Melanocyte of skin (primary cell): ENCODE data around the gene CDKN1C. TPM values are rescaled to one million over a fixed set of nuclear protein-coding genes. Genes with fewer than 3 reads are reported as not detected.

ENCODE experiments used
- small RNA-seq, 2 donors: library from RNA; depleted of rRNA; stranded (forward); fragments of <200 nt; gene quantifications; one replicate each; pipeline ENCODE3, GENCODE V24; 2012
- total RNA-seq, 2 donors: library from RNA; depleted of rRNA; stranded (reverse); fragments of >200 nt; gene quantifications; 2 replicates each; pipeline ENCODE4 v1.2.3, GENCODE V29; 2012

The CDKN1C gene
- total RNA-seq = 10 to 100 TPM in 1 of 2 donors, 1 to 10 TPM in 1; 7.9 to 38.0 TPM

GRCh38 chr11:2885678-2886081 is at the start of gene CDKN1C:
TSS of gene CDKN1C (minus strand) at chr11:2885775. CDS start at chr11:2885456, 319 bp downstream.

GRCh38 chr11:2928605-2929530 is 43.3 kb upstream of the CDKN1C start, which contains the start of gene PHLDA2:
TSS of gene PHLDA2 (minus strand) at chr11:2929420. CDS start at chr11:2929364, 56 bp downstream.

Small RNAs within 50 kb of the gene (small RNA-seq; reads per million reads assigned to genes)
- 0 reads per million in 2 donors for gene AC013791.1

Other genes starting within 250 kb of the CDKN1C start
- gene KCNQ1OT1, start 185.8 kb downstream of the CDKN1C start, total RNA-seq = 1 to 10 TPM in 1 of 2 donors, under 1 TPM in 1; 0.69 to 1.7 TPM
- gene PHLDA2, start 43.6 kb upstream of the CDKN1C start, total RNA-seq = 10 to 100 TPM; 13.1 to 56.9 TPM
- gene NAP1L4, start 106.6 kb upstream of the CDKN1C start, total RNA-seq = 100 to 1,000 TPM in 1 of 2 donors, 10 to 100 TPM in 1; 68.1 to 149 TPM
- gene CARS1, start 171.6 kb upstream of the CDKN1C start, total RNA-seq = 10 to 100 TPM; 24.1 to 37.6 TPM